ENCODE results near the gene PPP4C.

The PPP4C gene

GRCh38 chr16:30028438-30029076 lies 47.2 kb upstream of the PPP4C start:
- no peaks in the 10 kb centered on the region for H4K20me1 ChIP-seq (ENCODE audit: control insufficient read depth, insufficient read depth, low read depth, low read length)
- peaks cover 43% of the 10 kb centered on the region for H3K27me3 ChIP-seq (ENCODE audit: control insufficient read depth, low read length)
- 0 out of 2 replicates have a peak, but pooled peaks cover 3% of the 10 kb centered on the region for H3K4me1 ChIP-seq (ENCODE audit: control insufficient read depth, low read length)
- no peak overlapping the region for H3K4me2 ChIP-seq (ENCODE audit: low read length)
- no peaks in the 10 kb centered on the region for H3K9me2 ChIP-seq (replicated peaks; ENCODE audit: control insufficient read depth, low read length)
- H3K4me3 ChIP-seq (ENCODE audit: low read length), result no peak overlapping the region
- H3K36me3 ChIP-seq (ENCODE audit: control insufficient read depth, low read length), result no peaks in the 10 kb centered on the region
- TF ChIP-seq, protein P1, sequence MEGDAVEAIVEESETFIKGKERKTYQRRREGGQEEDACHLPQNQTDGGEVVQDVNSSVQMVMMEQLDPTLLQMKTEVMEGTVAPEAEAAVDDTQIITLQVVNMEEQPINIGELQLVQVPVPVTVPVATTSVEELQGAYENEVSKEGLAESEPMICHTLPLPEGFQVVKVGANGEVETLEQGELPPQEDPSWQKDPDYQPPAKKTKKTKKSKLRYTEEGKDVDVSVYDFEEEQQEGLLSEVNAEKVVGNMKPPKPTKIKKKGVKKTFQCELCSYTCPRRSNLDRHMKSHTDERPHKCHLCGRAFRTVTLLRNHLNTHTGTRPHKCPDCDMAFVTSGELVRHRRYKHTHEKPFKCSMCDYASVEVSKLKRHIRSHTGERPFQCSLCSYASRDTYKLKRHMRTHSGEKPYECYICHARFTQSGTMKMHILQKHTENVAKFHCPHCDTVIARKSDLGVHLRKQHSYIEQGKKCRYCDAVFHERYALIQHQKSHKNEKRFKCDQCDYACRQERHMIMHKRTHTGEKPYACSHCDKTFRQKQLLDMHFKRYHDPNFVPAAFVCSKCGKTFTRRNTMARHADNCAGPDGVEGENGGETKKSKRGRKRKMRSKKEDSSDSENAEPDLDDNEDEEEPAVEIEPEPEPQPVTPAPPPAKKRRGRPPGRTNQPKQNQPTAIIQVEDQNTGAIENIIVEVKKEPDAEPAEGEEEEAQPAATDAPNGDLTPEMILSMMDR (IDR thresholded peaks at IDR 0.05; ENCODE audit: low read depth, low read length, poor library complexity, severe bottlenecking), result no peak
- TF ChIP-seq EZH2phosphoT487 (IDR thresholded peaks at IDR 0.05; ENCODE audit: borderline replicate concordance, low read length), result no peak
- H3F3A ChIP-seq (ENCODE audit: control insufficient read depth, insufficient read depth), result no peaks in the 10 kb centered on the region
- H3K27ac ChIP-seq (ENCODE audit: low read depth, low read length), result no peak overlapping the region
- H3K79me2 ChIP-seq (ENCODE audit: control insufficient read depth, low read length), result no peaks in the 10 kb centered on the region
- no peaks in the 10 kb centered on the region for H3K9me3 ChIP-seq (ENCODE audit: control insufficient read depth, insufficient read depth, low read length)

DNA sequence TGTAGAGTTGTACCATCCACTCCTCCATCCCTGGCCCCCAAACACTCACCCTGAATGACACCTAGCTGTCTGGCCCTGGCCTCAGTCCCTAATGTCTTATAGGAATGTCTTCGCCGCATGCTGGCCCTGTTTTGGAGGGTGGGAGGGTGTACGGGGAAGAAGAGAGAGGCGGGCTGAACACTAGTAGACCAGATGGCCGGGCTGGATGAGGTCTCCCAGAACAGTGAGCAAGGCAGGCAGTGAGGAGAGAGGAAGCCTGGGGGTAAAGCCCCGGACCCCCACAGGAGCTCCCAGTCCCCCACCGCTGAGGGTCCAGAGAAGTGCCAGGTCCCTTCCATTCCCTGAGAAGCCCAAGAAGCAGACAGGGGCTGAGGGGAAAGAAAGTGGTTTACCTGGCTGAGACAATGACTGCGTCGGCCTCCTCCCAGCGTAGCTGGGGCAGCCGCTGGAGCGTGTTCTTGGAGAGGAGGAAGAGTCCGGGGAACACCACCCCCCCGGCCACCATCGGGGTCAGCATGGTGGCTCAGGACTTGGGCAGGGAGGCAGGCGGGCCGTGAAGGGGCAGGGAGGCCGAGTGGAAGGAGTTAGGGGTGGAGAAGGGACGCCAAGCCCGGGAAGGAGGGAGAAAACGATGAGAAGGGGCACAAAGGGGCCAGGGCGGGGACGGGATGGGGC lies 45.6 kb upstream of the PPP4C start:
- H3K9me2 ChIP-seq (replicated peaks; ENCODE audit: control insufficient read depth, low read length), result no peaks in the 10 kb centered on the region
- no peak overlapping the region for H3K27ac ChIP-seq (ENCODE audit: low read depth, low read length)
- no peaks in the 10 kb centered on the region for H3K79me2 ChIP-seq (ENCODE audit: control insufficient read depth, low read length)
- peaks cover 42% of the 10 kb centered on the region for H3K27me3 ChIP-seq (ENCODE audit: control insufficient read depth, low read length)
- H3K9me3 ChIP-seq (ENCODE audit: control insufficient read depth, insufficient read depth, low read length), result no peaks in the 10 kb centered on the region
- no peak overlapping the region for H3K4me2 ChIP-seq (ENCODE audit: low read length)
- no peak for TF ChIP-seq EZH2phosphoT487 (IDR thresholded peaks at IDR 0.05; ENCODE audit: borderline replicate concordance, low read length)
- TF ChIP-seq, protein P1 (IDR thresholded peaks at IDR 0.05; ENCODE audit: low read depth, low read length, poor library complexity, severe bottlenecking), result no peak
- no peaks in the 10 kb centered on the region for H3K36me3 ChIP-seq (ENCODE audit: control insufficient read depth, low read length)
- 0 out of 2 replicates have a peak, but pooled peaks cover 3% of the 10 kb centered on the region for H3K4me1 ChIP-seq (ENCODE audit: control insufficient read depth, low read length)
- H4K20me1 ChIP-seq (ENCODE audit: control insufficient read depth, insufficient read depth, low read depth, low read length), result no peaks in the 10 kb centered on the region
- no peaks in the 10 kb centered on the region for H3F3A ChIP-seq (ENCODE audit: control insufficient read depth, insufficient read depth)
- H3K4me3 ChIP-seq (ENCODE audit: low read length), result no peak overlapping the region

DNA sequence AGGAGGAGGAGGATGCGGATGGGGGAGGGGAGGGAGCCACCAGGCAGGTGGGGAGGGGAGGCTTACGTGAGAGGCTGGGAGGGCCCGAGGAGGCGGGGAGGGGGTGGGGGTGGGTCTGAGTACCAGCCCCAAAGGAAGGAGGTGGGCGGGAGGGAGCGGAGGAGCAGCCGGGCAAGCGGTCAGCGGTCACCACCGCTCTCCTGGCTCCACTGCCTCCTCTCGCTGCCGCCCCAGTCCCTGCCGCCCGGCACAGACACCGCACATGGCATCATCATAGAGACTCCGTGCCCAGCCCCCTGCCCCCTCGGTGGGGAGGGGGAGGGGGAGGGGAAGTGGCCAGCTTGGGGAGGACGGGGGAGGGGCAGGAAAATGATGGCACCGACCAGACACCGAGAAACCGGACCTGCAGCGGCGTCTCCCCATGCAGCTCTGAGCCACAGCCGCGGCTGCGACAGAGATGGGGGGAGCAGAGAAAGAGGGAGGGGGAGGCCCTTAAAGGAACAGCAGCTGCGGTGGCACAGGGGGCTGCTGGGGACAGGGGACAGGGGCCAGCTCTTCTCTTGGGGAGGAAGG lies 44.9 kb upstream of the PPP4C start, which contains the start of gene TLCD3B:
Gene TLCD3B, minus strand, starts transcription at position 431 of the 573 bp plus-strand sequence. CDS start 744 bp downstream, outside the sequence.
- peaks cover 40% of the 10 kb centered on the region for H3K27me3 ChIP-seq (ENCODE audit: control insufficient read depth, low read length)

More for the DNA sequence above, 44.9 kb upstream of the PPP4C start, which contains the start of gene TLCD3B:
- no peak within 1 kb of the TSS for H3K27ac ChIP-seq (ENCODE audit: low read depth, low read length)
- H3K9me2 ChIP-seq (replicated peaks; ENCODE audit: control insufficient read depth, low read length), result no peaks in the 10 kb centered on the region
- TF ChIP-seq, protein P1 (IDR thresholded peaks at IDR 0.05; ENCODE audit: low read depth, low read length, poor library complexity, severe bottlenecking), result no peak
- TF ChIP-seq EZH2phosphoT487 (IDR thresholded peaks at IDR 0.05; ENCODE audit: borderline replicate concordance, low read length), result no peak
- 0 out of 2 replicates have a peak, but pooled peaks cover 3% of the 10 kb centered on the region for H3K4me1 ChIP-seq (ENCODE audit: control insufficient read depth, low read length)
- H3F3A ChIP-seq (ENCODE audit: control insufficient read depth, insufficient read depth), result no peaks in the 10 kb centered on the region
- no peak within 1 kb of the TSS for H3K4me2 ChIP-seq (ENCODE audit: low read length)
- no peaks in the 10 kb centered on the region for H4K20me1 ChIP-seq (ENCODE audit: control insufficient read depth, insufficient read depth, low read depth, low read length)
- H3K4me3 ChIP-seq (ENCODE audit: low read length), result no peak within 1 kb of the TSS
- H3K9me3 ChIP-seq (ENCODE audit: control insufficient read depth, insufficient read depth, low read length), result no peaks in the 10 kb centered on the region
- H3K36me3 ChIP-seq (ENCODE audit: control insufficient read depth, low read length), result no peaks in the 10 kb centered on the region
- no peaks in the 10 kb centered on the region for H3K79me2 ChIP-seq (ENCODE audit: control insufficient read depth, low read length)

Measured in DOHH2 (cell line).